RPMI7951 (cell line): ENCODE data around the gene CIZ1. TPM values are rescaled to one million over a fixed set of nuclear protein-coding genes. Genes with fewer than 3 reads are reported as not detected.

Experiments used
- DNase-seq: peaks from one replicate; pipeline ENCODE4 v3.0.0-alpha.2; 2012; ENCODE audit warnings: low read depth
- total RNA-seq: library from RNA; depleted of rRNA; stranded (reverse); fragments of >200 nt; shearing (Covaris generic); gene quantifications from 2 replicates; pipeline ENCODE4 v1.2.3, GENCODE V29; 2014

The CIZ1 gene
- total RNA-seq, 1 experiment from 2014 or later, result 37.0 TPM

DNA sequence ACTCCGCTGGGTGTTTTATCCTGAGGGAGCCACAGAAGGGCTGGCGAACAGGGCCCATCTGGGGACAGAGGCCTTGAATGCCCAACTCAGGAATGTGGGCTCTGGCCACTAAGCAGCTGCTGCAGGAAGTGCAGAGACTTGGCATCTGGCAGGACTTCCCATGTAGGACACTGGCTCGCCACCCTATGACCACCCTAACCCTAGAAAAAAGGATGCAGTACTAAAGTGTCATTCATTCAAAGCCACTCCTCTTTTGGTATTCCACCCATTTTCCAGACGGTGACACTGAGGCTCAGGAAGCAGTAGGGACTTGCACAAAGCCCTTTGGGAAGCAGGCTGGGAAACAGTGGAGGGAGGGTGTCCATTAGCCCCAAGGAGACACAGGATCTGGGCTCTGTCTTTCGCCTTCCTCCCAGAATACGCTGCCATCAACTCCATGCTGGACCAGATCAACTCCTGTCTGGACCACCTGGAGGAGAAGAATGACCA, 28.3 kb downstream of the CIZ1 start:
- DNase-seq, result no peak

DNA sequence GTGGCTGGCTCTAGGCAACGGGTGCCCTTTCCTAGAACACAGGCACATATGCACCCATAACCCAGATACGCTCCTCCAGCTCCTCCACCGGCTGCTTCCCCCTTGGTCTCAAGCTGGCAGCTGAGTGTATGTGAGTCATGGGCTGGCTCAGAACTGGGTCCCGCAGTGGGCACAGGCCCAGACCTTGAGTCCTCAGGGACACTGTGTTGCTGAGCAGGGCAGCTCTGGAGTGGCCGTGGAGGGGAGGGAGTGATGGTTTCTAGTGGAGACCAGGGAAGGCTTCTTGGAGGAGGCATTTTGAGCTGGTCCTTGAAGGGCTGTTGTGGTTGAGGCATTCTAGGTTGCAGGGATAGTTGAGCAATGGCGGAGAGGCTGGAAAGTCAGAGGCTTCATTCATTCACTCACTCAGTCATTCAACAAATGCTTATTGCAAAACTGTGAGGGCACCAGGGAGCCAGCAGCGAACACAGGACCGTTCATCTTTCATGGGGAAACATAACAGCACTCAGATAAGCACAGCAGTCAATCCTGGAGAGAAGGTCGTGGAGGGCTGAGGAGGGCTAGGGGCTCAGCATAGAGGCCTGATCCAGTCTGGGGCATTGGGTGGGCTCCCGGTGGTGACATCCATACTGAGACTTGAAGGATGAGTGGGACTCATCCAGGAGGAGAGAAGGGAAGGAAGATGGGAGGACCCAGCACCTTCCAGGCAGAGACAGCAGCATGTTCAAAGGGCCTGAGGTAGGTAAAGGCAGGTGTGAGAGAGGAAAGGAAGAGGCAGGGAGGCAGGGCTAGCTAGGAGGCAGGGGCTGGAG, 29.0 kb downstream of the CIZ1 start:
- peak; percentile 47 for DNase-seq

DNA sequence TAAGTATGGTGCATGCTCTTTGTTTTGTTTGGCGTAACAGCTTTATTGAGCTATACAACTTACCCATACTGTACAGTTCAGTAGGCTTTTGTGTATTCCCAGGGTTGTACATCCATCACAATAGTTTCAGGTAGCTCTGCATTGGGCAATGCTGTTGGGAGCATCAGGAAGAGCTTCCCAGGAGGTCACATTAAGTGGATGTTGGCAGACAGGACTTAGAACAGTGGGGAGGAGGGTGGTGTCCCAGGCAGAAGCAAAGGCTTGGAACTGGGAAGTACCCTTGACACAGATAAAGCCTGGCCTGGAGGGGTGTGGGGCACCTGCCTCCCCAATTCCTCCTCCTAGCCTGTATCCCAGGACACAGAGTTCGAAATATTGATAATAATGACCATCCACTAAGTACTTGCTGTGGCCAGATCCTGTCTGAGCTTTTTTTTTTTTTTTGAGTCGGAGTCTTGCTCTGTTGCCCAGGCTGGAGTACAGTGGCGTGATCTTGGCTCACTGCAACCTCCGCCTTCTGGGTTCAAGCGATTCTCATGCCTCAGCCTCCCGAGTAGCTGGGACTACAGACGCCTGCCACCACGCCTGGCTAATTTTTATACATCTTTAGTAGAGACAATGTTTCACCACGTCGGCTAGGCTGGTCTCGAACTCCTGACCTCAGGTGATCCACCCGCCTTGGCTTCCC, 30.0 kb downstream of the CIZ1 start:
- no peak for DNase-seq

GRCh38 chr9:128160603-128160987, 30.8 kb downstream of the CIZ1 start:
- DNase-seq, result peak; percentile 13

DNA sequence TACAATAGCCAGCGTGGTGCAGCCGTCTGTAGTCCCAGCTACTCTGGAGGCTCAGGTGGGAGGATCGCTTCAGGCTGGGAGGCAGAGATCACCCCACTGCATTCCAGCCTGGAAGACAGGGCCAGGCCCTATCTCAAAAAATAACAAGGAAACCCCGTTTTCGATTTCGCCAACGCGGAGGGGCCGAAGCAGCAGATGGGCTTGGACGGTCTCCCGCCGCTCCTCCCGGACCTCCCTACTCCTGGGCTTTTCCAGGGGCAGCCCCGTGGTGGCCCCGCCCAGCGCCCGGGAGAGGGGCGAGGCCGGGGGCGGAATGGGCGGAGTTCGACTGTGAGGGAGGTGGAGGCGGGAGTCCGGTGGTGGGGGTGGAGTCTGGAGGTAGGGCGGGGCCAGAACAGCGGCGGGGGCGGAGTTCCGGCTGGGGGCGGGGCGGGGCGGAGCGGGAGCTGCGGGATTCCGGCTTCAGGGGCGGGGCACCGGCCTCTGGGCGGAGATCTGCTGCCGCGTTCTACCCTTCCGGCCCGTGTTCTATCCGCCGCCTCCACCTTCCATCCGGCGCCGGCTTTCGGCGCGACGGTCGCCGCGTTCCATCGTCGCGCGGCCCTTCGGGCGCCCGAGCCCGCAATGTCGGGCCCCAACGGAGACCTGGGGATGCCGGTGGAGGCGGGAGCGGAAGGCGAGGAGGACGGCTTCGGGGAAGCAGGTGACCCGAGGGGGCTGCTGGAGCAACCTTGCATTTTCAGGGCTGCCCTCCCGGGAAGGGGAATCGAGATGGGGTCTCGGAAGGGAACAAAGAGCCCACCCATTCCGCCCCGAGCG, 31.4 kb downstream of the CIZ1 start, which contains the start of gene BBLN:
Gene BBLN, plus strand, starts transcription at position 482 of the 819 bp plus-strand sequence. Its CDS starts 143 bp downstream, at position 625.
- DNase-seq, result peak; percentile 88

GRCh38 chr9:128159522-128159783, 31.9 kb downstream of the CIZ1 start:
- no peak for DNase-seq

- no peak for DNase-seq
These were observed 35.5 kb downstream of the CIZ1 start for GRCh38 chr9:128155736-128156500.

GRCh38 chr9:128153947-128154695, 37.3 kb downstream of the CIZ1 start:
- DNase-seq, result no peak

GRCh38 chr9:128153060-128153946, 38.1 kb downstream of the CIZ1 start:
- no peak for DNase-seq

DNA sequence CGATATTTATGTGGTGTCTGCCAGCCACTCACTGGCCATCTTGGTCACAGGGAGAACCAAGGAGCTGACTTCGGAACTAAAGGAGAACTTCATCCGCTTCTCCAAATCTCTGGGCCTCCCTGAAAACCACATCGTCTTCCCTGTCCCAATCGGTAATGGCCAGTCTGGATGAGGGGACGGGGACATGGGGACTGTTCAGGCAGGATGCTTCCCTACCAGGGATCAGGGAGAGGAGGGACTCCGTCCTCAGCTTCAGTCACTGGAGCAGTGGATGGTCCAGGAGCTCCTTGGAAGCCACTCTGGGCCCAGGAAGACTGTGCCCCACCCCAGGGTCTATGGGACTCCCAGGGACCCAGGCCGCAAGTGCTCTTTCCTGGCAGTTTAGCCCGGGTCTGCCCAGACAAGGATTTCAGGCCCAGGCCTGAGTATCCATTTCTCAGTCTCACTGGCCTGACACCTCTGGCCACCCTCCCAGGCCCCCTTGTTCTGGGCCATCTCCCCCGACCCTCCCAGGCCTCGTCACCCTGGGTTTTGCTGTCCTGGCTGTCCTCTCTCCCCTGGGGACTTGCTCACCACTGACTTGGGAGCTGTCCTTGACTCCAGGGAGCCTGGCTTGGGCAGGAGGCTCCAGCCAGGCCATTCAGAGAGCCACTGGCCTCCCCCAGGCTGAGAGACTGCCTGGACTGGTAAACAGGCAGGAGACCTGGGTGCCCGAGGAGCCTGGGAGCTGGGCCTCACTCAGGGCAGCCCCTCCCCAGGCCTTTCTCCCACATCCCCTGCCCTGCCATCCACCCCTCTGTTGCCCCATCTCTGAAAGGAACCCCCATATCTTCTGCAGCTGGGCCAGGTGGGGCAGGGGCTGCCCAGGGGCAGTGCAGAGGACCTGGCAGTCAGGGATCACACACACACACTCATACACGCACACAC, 39.0 kb downstream of the CIZ1 start:
- no peak for DNase-seq

GRCh38 chr9:128151309-128152132, 39.9 kb downstream of the CIZ1 start:
- no peak for DNase-seq

DNA sequence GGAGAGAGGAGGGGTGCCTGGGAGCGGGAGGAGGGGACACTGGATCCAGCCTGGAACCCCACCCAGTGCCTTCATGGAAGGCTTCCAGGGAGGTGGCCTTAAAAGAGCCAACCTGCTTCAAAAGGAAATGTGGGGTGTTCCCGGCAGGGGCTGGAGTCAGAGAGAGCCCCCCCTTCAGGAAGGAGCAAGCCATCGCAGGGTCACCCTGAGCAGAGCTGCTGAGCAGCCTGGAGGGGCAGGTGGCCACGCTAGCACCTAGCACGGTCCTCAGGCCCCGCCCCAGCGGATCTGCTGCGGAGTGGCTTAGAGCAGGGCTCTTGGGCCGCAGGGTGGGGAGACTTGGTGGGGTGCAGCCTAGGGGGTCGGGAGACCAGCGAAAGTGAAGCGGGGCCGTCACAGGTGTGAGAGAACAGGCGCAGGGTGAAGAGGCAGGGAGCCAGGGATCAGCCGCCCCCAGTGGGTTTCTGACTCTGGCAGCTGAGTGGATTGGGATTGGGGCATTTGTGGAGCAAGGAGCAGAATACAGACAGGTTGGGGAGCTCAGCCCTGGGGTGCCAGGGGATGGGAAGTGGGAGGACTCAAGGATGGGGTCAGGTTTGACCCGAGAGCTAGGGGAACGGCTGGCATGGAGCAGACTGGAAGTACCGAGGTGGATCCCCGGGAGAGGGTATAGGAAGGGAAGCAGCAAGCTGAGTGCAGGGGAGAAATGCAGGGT, 40.6 kb downstream of the CIZ1 start:
- no peak for DNase-seq

- no peak for DNase-seq
These were observed 41.3 kb downstream of the CIZ1 start for GRCh38 chr9:128149951-128150593.

DNA sequence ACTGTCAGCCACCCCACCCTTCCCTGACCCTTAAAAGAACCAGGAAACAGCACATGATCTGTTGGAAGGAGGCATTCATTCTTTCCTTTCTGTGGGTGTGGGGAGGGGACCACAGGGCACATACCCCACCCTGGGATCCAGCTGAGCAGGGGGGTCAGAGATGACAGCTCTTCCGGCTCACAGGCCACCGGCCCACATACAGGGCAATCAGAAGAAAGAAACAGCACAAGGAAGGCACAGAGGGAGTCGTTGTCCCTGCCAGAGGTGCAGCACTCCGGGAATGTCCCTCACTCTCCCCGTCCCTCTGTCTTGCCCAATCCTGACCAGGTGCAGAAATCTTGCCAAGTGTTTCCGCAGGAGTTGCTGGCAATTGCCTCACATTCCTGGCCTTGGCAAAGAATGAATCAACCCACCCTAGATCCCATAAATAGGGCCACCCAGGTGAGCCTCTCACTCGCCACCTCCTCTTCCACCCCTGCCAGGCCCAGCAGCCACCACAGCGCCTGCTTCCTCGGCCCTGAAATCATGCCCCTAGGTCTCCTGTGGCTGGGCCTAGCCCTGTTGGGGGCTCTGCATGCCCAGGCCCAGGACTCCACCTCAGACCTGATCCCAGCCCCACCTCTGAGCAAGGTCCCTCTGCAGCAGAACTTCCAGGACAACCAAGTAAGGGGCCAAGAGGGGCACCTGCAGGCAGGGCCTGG, 42.2 kb downstream of the CIZ1 start, which contains the start of gene LCN2:
Gene LCN2, plus strand, starts transcription at position 453 of the 701 bp plus-strand sequence. Its CDS starts 73 bp downstream, at position 526.
- DNase-seq, result no peak

DNA sequence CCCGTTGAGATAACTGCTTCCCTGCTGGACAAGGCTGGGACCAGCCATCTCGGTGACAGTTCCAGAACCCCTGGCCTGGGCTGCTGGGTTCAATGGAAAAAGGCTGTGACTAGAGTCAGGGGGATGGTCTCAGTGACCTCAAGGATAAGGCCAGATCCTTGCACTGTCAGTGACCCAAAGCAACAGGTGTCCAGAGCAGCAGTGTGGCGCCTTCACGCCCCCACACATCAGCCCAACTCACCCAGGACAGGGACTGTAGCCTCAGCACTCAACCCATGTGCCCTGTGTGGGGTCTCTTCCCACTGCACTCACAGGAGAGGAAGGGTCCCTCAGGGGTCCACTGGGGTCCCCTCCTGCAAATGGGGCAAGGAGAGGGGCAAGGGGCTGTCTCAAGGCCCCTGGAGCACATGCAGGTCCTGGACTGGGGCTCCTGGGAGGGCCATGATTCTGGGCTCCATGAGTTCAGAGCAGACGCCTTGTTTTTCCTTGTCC, 42.8 kb downstream of the CIZ1 start:
- no peak for DNase-seq
